Caco-2 (cell line): ENCODE results near the gene KCNAB1. TPM values are rescaled to one million over a fixed set of nuclear protein-coding genes. Genes with fewer than 3 reads are reported as not detected.

Experiments
- BruUV-seq: library from RNA; stranded (reverse); fragments of 400-500 nt; replicated peaks from 2 replicates; lab custom pipeline; 2021; lab: Mats Ljungman, UMichigan
- CTCF ChIA-PET: fragments of 300-600 bp; sonication (Branson Sonifier 250); formaldehyde crosslinking; loops from one replicate; lab custom pipeline; 2022; ENCODE audit warnings: antibody characterized with exemption; lab: Charles Lee
- POLR2A ChIA-PET: fragments of 300-600 bp; sonication (Branson Sonifier 250); formaldehyde crosslinking; loops from one replicate; lab custom pipeline; 2022; ENCODE audit warnings: antibody characterized with exemption; lab: Charles Lee
- DNase-seq, 2 experiments: peaks; one replicate each; pipeline versions ENCODE4 v3.0.0 to v3.0.0-alpha.2; 2020 to 2022
- H3K27me3 ChIP-seq: replicated peaks from 2 replicates; pipeline ENCODE4 v1.6.0; 2011; ENCODE audit warnings: low read length; ENCODE audit not compliant: control insufficient read depth, insufficient read depth
- H3K36me3 ChIP-seq: 2 replicates; pipeline ENCODE4 v1.5.1; 2011; ENCODE audit warnings: low read length; ENCODE audit not compliant: control insufficient read depth, insufficient read depth
- H3K4me1 ChIP-seq: fragments of 250-450 bp; sonication (Bioruptor Pico); 2 replicates; pipeline ENCODE4 v1.5.1; 2020; ENCODE audit warnings: mild to moderate bottlenecking
- H3K4me3 ChIP-seq: 2 replicates; pipeline ENCODE4 v1.5.1; 2011; ENCODE audit warnings: low read depth, mild to moderate bottlenecking, control low read depth, low read length
- H3K9me3 ChIP-seq: fragments of 250-450 bp; sonication (Bioruptor Pico); 2 replicates; pipeline ENCODE4 v1.5.1; 2020; ENCODE audit warnings: mild to moderate bottlenecking, moderate library complexity
- H3K27ac Mint-ChIP-seq: one replicate; pipeline ENCODE4 v1.8.0; 2022; ENCODE audit warnings: mixed read lengths; ENCODE audit not compliant: unreplicated experiment
- H3K27me3 Mint-ChIP-seq: one replicate; pipeline ENCODE4 v1.8.0; 2022; ENCODE audit warnings: mixed read lengths; ENCODE audit not compliant: insufficient read depth, unreplicated experiment
- H3K36me3 Mint-ChIP-seq: one replicate; pipeline ENCODE4 v1.8.0; 2022; ENCODE audit warnings: mild to moderate bottlenecking, mixed read lengths; ENCODE audit not compliant: insufficient read depth, unreplicated experiment
- H3K4me1 Mint-ChIP-seq: one replicate; pipeline ENCODE4 v1.8.0; 2022; ENCODE audit warnings: low read depth, mixed read lengths; ENCODE audit not compliant: unreplicated experiment
- H3K4me3 Mint-ChIP-seq: one replicate; pipeline ENCODE4 v1.8.0; 2022; ENCODE audit warnings: mild to moderate bottlenecking, moderate library complexity, mixed read lengths; ENCODE audit not compliant: unreplicated experiment
- H3K9me3 Mint-ChIP-seq: one replicate; pipeline ENCODE4 v1.8.0; 2022; ENCODE audit warnings: mixed read lengths; ENCODE audit not compliant: unreplicated experiment
- intact Hi-C: fragments of 100-400 bp; cut with micrococcal nuclease; formaldehyde crosslinking; loops from one replicate; pipeline ENCODE4 v1.10.0; 2022; ENCODE audit not compliant: unreplicated experiment
- total RNA-seq: library from RNA; stranded (reverse); gene quantifications from 2 replicates; pipeline ENCODE4 v1.2.3, GENCODE V29; 2022
- TF ChIP-seq, protein P1 (sequence below), 2 experiments: fragments of 200-600 bp in 1 of 2; IDR thresholded peaks; 1 replicate in 1 of 2; 2 replicates in 1 of 2; pipeline versions ENCODE4 v1.5.1 to v1.8.0; 2011 to 2022; ENCODE audit warnings: antibody characterized with exemption in 1 of 2, control low read depth in 1 of 2, inconsistent platforms in 1 of 2, low read depth in 1 of 2, low read length in 1 of 2, mild to moderate bottlenecking in 1 of 2, moderate library complexity in 1 of 2; ENCODE audit not compliant: insufficient read depth in 1 of 2, severe bottlenecking in 1 of 2, unreplicated experiment in 1 of 2

KCNAB1 gene
- total RNA-seq, 1 experiment from 2014 or later: 0.14 TPM

DNA sequence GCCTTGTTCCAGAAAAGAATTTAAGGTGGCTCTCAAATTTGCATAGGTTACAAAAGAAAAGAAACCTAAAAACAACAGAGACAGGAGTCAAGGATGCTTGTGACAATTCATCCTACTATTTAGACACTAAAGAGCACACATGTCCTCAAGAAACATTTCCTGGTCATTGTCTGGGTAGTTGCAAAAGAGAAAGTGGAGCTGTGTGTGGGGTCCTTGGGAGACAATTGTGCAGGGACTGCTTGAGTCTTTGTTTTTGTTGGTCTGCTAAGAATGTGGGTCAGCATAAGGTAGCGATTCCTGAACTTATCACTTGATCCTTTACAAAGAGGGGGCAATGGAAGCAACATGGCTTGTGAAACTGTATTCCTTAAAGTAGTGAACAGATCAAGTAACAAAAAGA is 185.3 kb downstream of the KCNAB1 start:
- no peak for DNase-seq
- no peak overlapping the region for H3K4me3 Mint-ChIP-seq
- peaks cover 11% of the 10 kb centered on the region for H3K27me3 Mint-ChIP-seq
- intact Hi-C loops: no loop called here
- no TSS peak for BruUV-seq
- TF ChIP-seq, protein P1, sequence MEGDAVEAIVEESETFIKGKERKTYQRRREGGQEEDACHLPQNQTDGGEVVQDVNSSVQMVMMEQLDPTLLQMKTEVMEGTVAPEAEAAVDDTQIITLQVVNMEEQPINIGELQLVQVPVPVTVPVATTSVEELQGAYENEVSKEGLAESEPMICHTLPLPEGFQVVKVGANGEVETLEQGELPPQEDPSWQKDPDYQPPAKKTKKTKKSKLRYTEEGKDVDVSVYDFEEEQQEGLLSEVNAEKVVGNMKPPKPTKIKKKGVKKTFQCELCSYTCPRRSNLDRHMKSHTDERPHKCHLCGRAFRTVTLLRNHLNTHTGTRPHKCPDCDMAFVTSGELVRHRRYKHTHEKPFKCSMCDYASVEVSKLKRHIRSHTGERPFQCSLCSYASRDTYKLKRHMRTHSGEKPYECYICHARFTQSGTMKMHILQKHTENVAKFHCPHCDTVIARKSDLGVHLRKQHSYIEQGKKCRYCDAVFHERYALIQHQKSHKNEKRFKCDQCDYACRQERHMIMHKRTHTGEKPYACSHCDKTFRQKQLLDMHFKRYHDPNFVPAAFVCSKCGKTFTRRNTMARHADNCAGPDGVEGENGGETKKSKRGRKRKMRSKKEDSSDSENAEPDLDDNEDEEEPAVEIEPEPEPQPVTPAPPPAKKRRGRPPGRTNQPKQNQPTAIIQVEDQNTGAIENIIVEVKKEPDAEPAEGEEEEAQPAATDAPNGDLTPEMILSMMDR (IDR thresholded peaks at IDR 0.05; ENCODE audit: insufficient read depth in 1 of 2, low read depth in 1 of 2, low read length in 1 of 2, severe bottlenecking in 1 of 2, unreplicated experiment in 1 of 2): no peak
- no peaks in the 10 kb centered on the region for H3K36me3 Mint-ChIP-seq
- no peaks in the 10 kb centered on the region for H3K4me1 Mint-ChIP-seq
- peaks cover 1% of the 10 kb centered on the region for H3K27me3 ChIP-seq
- POLR2A ChIA-PET: no interaction called here
- H3K27ac Mint-ChIP-seq: no peak overlapping the region
- H3K36me3 ChIP-seq: no peaks in the 10 kb centered on the region
- no peak overlapping the region for H3K4me3 ChIP-seq
- no peaks in the 10 kb centered on the region for H3K9me3 Mint-ChIP-seq
- no peaks in the 10 kb centered on the region for H3K4me1 ChIP-seq
- CTCF ChIA-PET: no interaction called here
- H3K9me3 ChIP-seq: no peaks in the 10 kb centered on the region

DNA sequence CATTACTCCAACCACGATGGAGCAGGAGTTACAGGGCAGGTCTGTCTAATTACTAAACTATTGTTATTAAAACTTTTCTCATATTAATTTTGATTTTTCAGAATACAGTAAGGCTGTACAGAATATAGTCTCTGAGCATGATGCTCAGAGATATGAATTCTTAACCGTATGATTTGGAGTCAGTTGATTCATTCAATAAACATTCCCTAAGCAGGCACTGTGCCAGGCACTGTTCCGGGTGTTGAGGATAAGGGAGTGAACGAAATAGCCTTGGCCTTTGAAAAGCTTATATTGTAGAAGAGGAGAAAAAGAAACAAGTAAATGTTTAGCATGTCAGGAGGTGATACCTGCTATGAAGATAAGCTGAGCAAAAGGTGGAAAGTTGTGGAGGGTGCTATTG is 187.3 kb downstream of the KCNAB1 start:
- intact Hi-C loops: no loop called here
- Mint-ChIP-seq H3K36me3 (no peaks in the 10 kb centered on the region), H3K27me3 (peaks cover 8% of the 10 kb centered on the region), H3K27ac (no peak overlapping the region), H3K9me3 (no peaks in the 10 kb centered on the region), H3K4me1 (no peaks in the 10 kb centered on the region), H3K4me3 (no peak overlapping the region)
- TF ChIP-seq, protein P1 (IDR thresholded peaks at IDR 0.05; ENCODE audit: insufficient read depth in 1 of 2, low read depth in 1 of 2, low read length in 1 of 2, severe bottlenecking in 1 of 2, unreplicated experiment in 1 of 2): no peak
- no peak for DNase-seq
- CTCF ChIA-PET: no interaction called here
- POLR2A ChIA-PET: no interaction called here
- Histone ChIP-seq H3K36me3 (no peaks in the 10 kb centered on the region), H3K4me3 (no peak overlapping the region), H3K27me3 (peaks cover 1% of the 10 kb centered on the region), H3K9me3 (no peaks in the 10 kb centered on the region), H3K4me1 (no peaks in the 10 kb centered on the region)
- BruUV-seq: no TSS peak

DNA sequence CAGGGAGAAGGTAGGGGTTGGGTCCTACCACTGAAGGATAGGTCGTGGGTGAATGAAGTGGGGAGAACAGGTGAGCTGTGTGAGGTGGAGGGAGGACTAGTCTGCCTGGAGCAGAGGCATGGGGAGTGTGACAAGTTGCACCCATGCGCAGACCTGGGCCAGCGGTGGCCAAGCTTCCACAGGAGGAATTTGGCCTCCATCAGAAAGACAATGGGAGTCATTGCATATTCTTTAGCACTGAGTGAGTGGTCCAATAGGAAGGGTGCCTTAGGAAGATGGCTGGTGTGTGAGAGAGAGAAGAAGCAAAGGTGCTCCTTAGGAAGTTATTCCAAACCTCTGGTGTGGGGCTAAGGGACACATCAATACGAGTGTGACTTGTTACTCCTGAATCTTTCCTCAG is 191.1 kb downstream of the KCNAB1 start:
- no peak overlapping the region for H3K4me3 ChIP-seq
- no peaks in the 10 kb centered on the region for H3K9me3 ChIP-seq
- no TSS peak for BruUV-seq
- Mint-ChIP-seq H3K36me3 (no peaks in the 10 kb centered on the region), H3K27me3 (peaks cover 6% of the 10 kb centered on the region), H3K27ac (no peak overlapping the region), H3K4me1 (no peaks in the 10 kb centered on the region), H3K4me3 (no peak overlapping the region), H3K9me3 (no peaks in the 10 kb centered on the region)
- H3K4me1 ChIP-seq: no peaks in the 10 kb centered on the region
- H3K36me3 ChIP-seq: no peaks in the 10 kb centered on the region
- DNase-seq: no peak
- H3K27me3 ChIP-seq: no peaks in the 10 kb centered on the region; the same call in none of the 2 replicates
- POLR2A ChIA-PET: no interaction called here
- TF ChIP-seq, protein P1 (IDR thresholded peaks at IDR 0.05; ENCODE audit: insufficient read depth in 1 of 2, low read depth in 1 of 2, low read length in 1 of 2, severe bottlenecking in 1 of 2, unreplicated experiment in 1 of 2): no peak
- intact Hi-C loops: no loop called here
- CTCF ChIA-PET: no interaction called here
